GM12878 (cell line): ENCODE data around the gene SVOP. TPM values are rescaled to one million over a fixed set of nuclear protein-coding genes. Genes with fewer than 3 reads are reported as not detected.

ENCODE experiments used
- ATAC-seq: fragments of 200-7000 bp; cut with Tn5 transposase; 3 replicates; pipeline ENCODE4 v1.9.1; 2020; ENCODE audit warnings: mild to moderate bottlenecking, moderate library complexity
- BruUV-seq: library from RNA; stranded (reverse); fragments of 400-500 nt; replicated peaks from 2 replicates; lab custom pipeline; 2021; lab: Mats Ljungman, UMichigan
- CTCF ChIA-PET: fragments of 300-600 bp; sonication (Branson Sonifier 250); formaldehyde crosslinking; extraction: SDS; loops from one replicate; lab custom pipeline; 2021; ENCODE audit warnings: inconsistent platforms; lab: Yijun Ruan, JAX
- POLR2A ChIA-PET: fragments of 350-600 bp; formaldehyde crosslinking; extraction: SDS; loops from one replicate; lab custom pipeline; 2021; ENCODE audit warnings: inconsistent platforms; lab: Charles Lee
- RAD21 ChIA-PET: fragments of 300-600 bp; sonication (Branson Sonifier 250); formaldehyde crosslinking; loops from one replicate; lab custom pipeline; 2023; ENCODE audit warnings: antibody characterized with exemption; ENCODE audit not compliant: unreplicated experiment; lab: Charles Lee
- SMC1A ChIA-PET: fragments of 300-600 bp; sonication (Branson Sonifier 250); formaldehyde crosslinking; loops from one replicate; lab custom pipeline; 2023; ENCODE audit not compliant: unreplicated experiment, uncharacterized antibody; lab: Charles Lee
- DNase-seq: peaks from one replicate; pipeline ENCODE4 v3.0.0-alpha.2; 2011; ENCODE audit warnings: low read depth, low spot score
- FAIRE-seq: peaks from 3 replicates; lab custom pipeline; 2011; peaks lifted over from hg19 to GRCh38; lab: Jason Lieb, UNC
- H2AFZ ChIP-seq: 2 replicates; pipeline ENCODE4 v1.6.0; 2011; ENCODE audit warnings: low read depth, low read length, control low read depth; ENCODE audit not compliant: control insufficient read depth
- H3K27ac ChIP-seq: 2 replicates; pipeline ENCODE4 v1.5.1; 2011; ENCODE audit warnings: control low read depth; ENCODE audit not compliant: control insufficient read depth, insufficient read depth
- H3K27me3 ChIP-seq, 2 experiments: replicated peaks in 1 of 2; 2 replicates each; pipeline versions ENCODE4 v1.6.0 to v1.6.1; 2011; ENCODE audit warnings: low read length in 1 of 2; ENCODE audit not compliant: control insufficient read depth in 2 of 2, insufficient read depth in 2 of 2
- H3K36me3 ChIP-seq, 2 experiments: 2 replicates each; pipeline ENCODE4 v1.5.1; 2011; ENCODE audit warnings: low read length in 1 of 2; ENCODE audit not compliant: control insufficient read depth in 2 of 2, insufficient read depth in 2 of 2
- H3K4me1 ChIP-seq: 2 replicates; pipeline ENCODE4 v1.6.1; 2011; ENCODE audit warnings: mild to moderate bottlenecking, low read length, moderate library complexity, mixed read lengths; ENCODE audit not compliant: control insufficient read depth, insufficient read depth
- H3K4me2 ChIP-seq: 2 replicates; pipeline ENCODE4 v1.6.0; 2011; ENCODE audit warnings: control low read depth; ENCODE audit not compliant: control insufficient read depth, insufficient read depth
- H3K4me3 ChIP-seq: fragments of 200-600 bp; sonication (generic); 2 replicates; pipeline ENCODE4 v1.5.1; 2016
- H3K79me2 ChIP-seq: 2 replicates; pipeline ENCODE4 v1.6.0; 2011; ENCODE audit warnings: low read length; ENCODE audit not compliant: control insufficient read depth, insufficient read depth
- H3K9ac ChIP-seq: 2 replicates; pipeline ENCODE4 v1.8.0; 2011; ENCODE audit warnings: low read length, control low read depth, mixed read lengths; ENCODE audit not compliant: control insufficient read depth, insufficient read depth
- H3K9me3 ChIP-seq: replicated peaks from 3 replicates; pipeline ENCODE4 v1.5.1; 2011; ENCODE audit warnings: mild to moderate bottlenecking, low read length; ENCODE audit not compliant: control insufficient read depth, insufficient read depth
- H4K20me1 ChIP-seq: 2 replicates; pipeline ENCODE4 v1.6.0; 2011; ENCODE audit not compliant: control insufficient read depth, insufficient read depth
- CHD2 ChIP-seq: IDR thresholded peaks from 2 replicates; pipeline ENCODE4 v1.6.1; 2011; ENCODE audit warnings: low read depth, low read length, improper control_type of control experiment, borderline replicate concordance
- GATAD2B ChIP-seq: fragments of 450-650 bp; conservative IDR thresholded peaks from 2 replicates; pipeline ENCODE4 v1.6.1; 2017; ENCODE audit warnings: low read depth, mild to moderate bottlenecking, moderate library complexity
- JUNB ChIP-seq: IDR thresholded peaks from 2 replicates; pipeline ENCODE4 v1.6.1; 2016; ENCODE audit warnings: antibody characterized with exemption, mild to moderate bottlenecking
- RAD21 ChIP-seq: IDR thresholded peaks from 2 replicates; pipeline ENCODE4 v1.6.1; 2011; ENCODE audit warnings: mild to moderate bottlenecking, low read depth, low read length, moderate library complexity; ENCODE audit not compliant: insufficient read depth
- WRNIP1 ChIP-seq: IDR thresholded peaks from 2 replicates; pipeline ENCODE4 v1.6.1; 2011; ENCODE audit warnings: low read depth, low read length, improper control_type of control experiment, borderline replicate concordance
- ZBTB4 ChIP-seq: fragments of 450-650 bp; formaldehyde crosslinking; IDR thresholded peaks from 2 replicates; pipeline ENCODE4 v1.4.0; 2022; ENCODE audit warnings: mild to moderate bottlenecking, moderate library complexity
- ZZZ3 ChIP-seq: IDR thresholded peaks from 2 replicates; pipeline ENCODE4 v1.6.1; 2011; ENCODE audit warnings: low read depth; ENCODE audit not compliant: control insufficient read depth, insufficient read length
- WGBS: methylation state at CpG from one replicate; pipeline ENCODE4 v1.1.6; 2016; ENCODE audit warnings: low lambda C conversion rate; ENCODE audit not compliant: insufficient replicate concordance, insufficient coverage; ENCODE audit errors: missing lambda C conversion rate; 5-methylcytosine and 5-hydroxymethylcytosine counted together
- in situ Hi-C: fragments of 300-500 bp; cut with MboI; formaldehyde crosslinking; loops from 9 replicates; pipeline ENCODE4 v1.14.3; 2018; ENCODE audit warnings: mixed read lengths
- intact Hi-C: fragments of 100-400 bp; cut with micrococcal nuclease; formaldehyde crosslinking; loops from one replicate; pipeline ENCODE4 v1.14.2; 2022; ENCODE audit not compliant: unreplicated experiment
- polyA plus RNA-seq, 11 experiments: library from polyadenylated mRNA; depleted of rRNA in 4 of 11; unstranded in 6 of 11; stranded (reverse) in 5 of 11; fragments of >200 nt; fragmentation: Nextera tagmentation in 4 of 11; fragmentation: Illumina TruSeq in 1 of 11; extraction: Ambion mirVana in 4 of 11; extraction: Trizol in 1 of 11; gene quantifications; 1 replicate in 1 of 11; 2 replicates in 10 of 11; pipeline versions ENCODE4 v1.2.1 to v1.2.3, GENCODE V29; 2011 to 2016; ENCODE audit warnings: inconsistent platforms in 2 of 11, missing spikeins in 2 of 11, low read depth in 1 of 11
- total RNA-seq, 4 experiments: library from RNA; depleted of rRNA in 3 of 4; stranded (reverse); fragments of >200 nt in 3 of 4; fragmentation: Illumina TruSeq in 1 of 4; extraction: Trizol in 1 of 4; gene quantifications; 2 replicates each; pipeline versions ENCODE4 v1.2.1 to v1.2.3, GENCODE V29; 2013 to 2021

The SVOP gene
- total and polyA plus RNA-seq, 10 of the 15 experiments (the other 5 are each of a cell fraction or from before 2014, with no cell fraction given), result under 0.01 TPM; not detected in 9

GRCh38 chr12:108879615-108880254 lies 141.1 kb downstream of the SVOP start, which contains the start of gene DAO:
TSS of gene DAO (plus strand) at chr12:108880092. CDS start at chr12:108885007, 4,915 bp downstream.
- SMC1A ChIA-PET, result no interaction called here
- no peak within 1 kb of the TSS for H3K27ac ChIP-seq
- FAIRE-seq, result no peak
- TF ChIP-seq JUNB, result no peak
- TF ChIP-seq, all 136 proteins: peak for 0
- WGBS, result 45% methylated on average over 16 of the region's 16 CpGs
- ATAC-seq (no peak), DNase-seq (no peak)
- no peaks in the 10 kb centered on the region for H3K9me3 ChIP-seq
- no peak within 1 kb of the TSS for H3K9ac ChIP-seq
- H3K4me1 ChIP-seq, result peaks cover 4% of the 10 kb centered on the region; the same call in 1 of the 2 replicates
- no peaks in the 10 kb centered on the region for H3K36me3 ChIP-seq
- H3K27me3 ChIP-seq, result no peaks in the 10 kb centered on the region
- intact Hi-C loops, result no loop called here
- no peaks in the 10 kb centered on the region for H3K79me2 ChIP-seq
- ChIA-PET RAD21 (interaction anchor here (1.0 kb wide), 1 partner anchor 315 kb away, joined by 3 read pairs; no protein-coding TSS in a partner anchor), POLR2A (no interaction called here), CTCF (no interaction called here)
- no peak within 1 kb of the TSS for H2AFZ ChIP-seq
- no peak within 1 kb of the TSS for H3K4me3 ChIP-seq
- no TSS peak for BruUV-seq
- in situ Hi-C loops, result no loop called here
- H4K20me1 ChIP-seq, result no peaks in the 10 kb centered on the region
- H3K4me2 ChIP-seq, result no peak within 1 kb of the TSS

GRCh38 chr12:108876550-108876949 lies 144.3 kb downstream of the SVOP start:
- CTCF ChIA-PET, result interaction anchor here (1.2 kb wide), 1 partner anchor 74 kb away, joined by 3 read pairs; no protein-coding TSS in a partner anchor
- no peak overlapping the region for H3K27ac ChIP-seq
- no peak overlapping the region for H2AFZ ChIP-seq
- POLR2A ChIA-PET, result no interaction called here
- H3K4me2 ChIP-seq, result no peak overlapping the region
- FAIRE-seq, result no peak
- in situ Hi-C loops, result no loop called here
- no peaks in the 10 kb centered on the region for H4K20me1 ChIP-seq
- no peaks in the 10 kb centered on the region for H3K79me2 ChIP-seq
- SMC1A ChIA-PET, result no interaction called here
- no peak for DNase-seq
- no peaks in the 10 kb centered on the region for H3K36me3 ChIP-seq
- 24% methylated on average over 3 of the region's 3 CpGs for WGBS
- H3K9me3 ChIP-seq, result no peaks in the 10 kb centered on the region
- RAD21 ChIA-PET, result no interaction called here
- no peak for ATAC-seq
- intact Hi-C loops, result no loop called here
- no TSS peak for BruUV-seq
- no peaks in the 10 kb centered on the region for H3K27me3 ChIP-seq
- H3K9ac ChIP-seq, result no peak overlapping the region
- H3K4me1 ChIP-seq, result no peaks in the 10 kb centered on the region
- no peak overlapping the region for H3K4me3 ChIP-seq
- no peak for TF ChIP-seq ZBTB4 (CRISPR knock-in tag)
- no peak for TF ChIP-seq RAD21
- no peak for TF ChIP-seq ZZZ3
- no peak for TF ChIP-seq CHD2
- no peak for TF ChIP-seq GATAD2B
- no peak for TF ChIP-seq WRNIP1
